Stomach smooth muscle (tissue), 2 donors: ENCODE measurements around the gene TUSC2.

Experiments used
- H3K27ac ChIP-seq: one replicate; pipeline ENCODE4 v1.7.0; 2013; ENCODE audit warnings: mild to moderate bottlenecking, low read length, inconsistent platforms
- H3K27me3 ChIP-seq, 2 donors: one replicate each; pipeline ENCODE4 v1.7.0; 2013; ENCODE audit warnings: low read length in 2 of 2; ENCODE audit not compliant: insufficient read depth in 2 of 2, control insufficient read depth in 1 of 2
- H3K36me3 ChIP-seq, 2 donors: one replicate each; pipeline ENCODE4 v1.7.0; 2013; ENCODE audit warnings: low read length in 2 of 2; ENCODE audit not compliant: control insufficient read depth in 2 of 2, insufficient read depth in 2 of 2
- H3K4me1 ChIP-seq: one replicate; pipeline ENCODE4 v1.7.0; 2013; ENCODE audit warnings: low read length; ENCODE audit not compliant: control insufficient read depth, insufficient read depth
- H3K4me3 ChIP-seq, 2 donors: one replicate each; pipeline ENCODE4 v1.7.0; 2013; ENCODE audit warnings: low read length in 2 of 2
- H3K9ac ChIP-seq, 2 donors: one replicate each; pipeline ENCODE4 v1.7.0; 2013; ENCODE audit warnings: low read length in 2 of 2, mild to moderate bottlenecking in 1 of 2
- H3K9me3 ChIP-seq, 2 donors: one replicate each; pipeline ENCODE4 v1.7.0; 2013; ENCODE audit warnings: low read length in 2 of 2; ENCODE audit not compliant: control insufficient read depth in 2 of 2
- donor health status: healthy.
- donor health status: Pancreatic carcinoma.

TUSC2 gene

DNA sequence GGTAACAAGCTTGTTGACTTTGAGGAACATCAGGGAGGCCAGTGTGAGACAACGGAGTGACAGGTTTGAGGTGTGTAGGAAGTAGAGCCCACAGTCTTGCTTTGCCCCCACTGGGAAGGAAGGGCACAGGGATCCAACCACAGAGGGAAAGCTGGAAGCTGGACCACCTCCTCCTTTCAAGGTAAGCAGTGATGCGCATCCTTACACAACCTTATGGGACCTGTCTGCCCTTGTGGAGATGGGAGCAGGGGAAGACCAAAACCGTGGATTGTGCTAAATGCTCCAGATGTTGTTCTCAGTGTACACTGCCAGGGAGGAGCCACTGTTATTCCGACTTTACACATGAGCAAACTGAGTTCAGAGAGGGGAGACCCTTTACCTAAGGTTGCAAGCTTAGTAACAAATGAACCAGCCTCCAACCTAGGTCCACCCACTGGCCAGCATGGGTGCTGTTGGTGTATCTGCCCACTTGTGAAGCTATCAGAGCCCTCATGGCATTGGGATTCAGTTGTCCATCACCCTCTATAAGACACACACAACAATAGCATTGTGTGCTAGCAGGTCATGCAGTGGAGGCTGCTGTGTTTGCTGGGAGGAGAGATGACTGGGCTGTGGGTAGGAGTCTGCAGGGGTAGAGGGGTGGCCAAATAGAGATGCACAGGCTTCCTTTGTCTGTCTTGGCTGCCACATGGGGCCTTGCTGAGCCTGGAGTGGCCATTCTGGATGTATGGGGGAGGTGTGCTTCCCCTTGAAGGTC is 49.7 kb downstream of the TUSC2 start:
- no peak overlapping the region for H3K4me3 ChIP-seq
- H3K4me1 ChIP-seq = peaks cover 27% of the 10 kb centered on the region
- no peak overlapping the region for H3K27ac ChIP-seq
- peak overlapping the region in 1 of 2 donors; percentile 36 for H3K9ac ChIP-seq
- H3K36me3 ChIP-seq = no peaks in the 10 kb centered on the region
- no peaks in the 10 kb centered on the region for H3K9me3 ChIP-seq
- H3K27me3 ChIP-seq = peaks cover 5 to 17% of the 10 kb centered on the region in 2 donors

DNA sequence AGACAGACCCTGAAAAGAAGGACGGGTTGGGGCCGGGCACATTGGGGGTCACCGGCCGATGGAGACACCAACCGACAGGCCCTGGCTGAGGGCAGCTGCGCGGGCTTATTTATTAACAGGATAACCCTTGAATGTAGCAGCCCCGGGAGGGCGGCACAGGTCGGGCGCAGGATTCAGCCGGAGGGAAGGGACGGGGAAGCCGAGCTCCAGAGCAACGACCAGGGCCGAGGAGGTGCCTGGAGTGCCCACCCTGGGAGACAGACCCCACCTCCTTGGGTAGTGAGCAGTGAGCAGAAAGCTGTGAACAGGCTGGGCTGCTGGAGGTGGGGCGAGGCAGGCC is 51.3 kb downstream of the TUSC2 start:
- Histone ChIP-seq H3K36me3 (no peaks in the 10 kb centered on the region), H3K27ac (no peak overlapping the region), H3K4me1 (peaks cover 32% of the 10 kb centered on the region), H3K9me3 (no peaks in the 10 kb centered on the region), H3K4me3 (no peak overlapping the region), H3K9ac (no peak overlapping the region), H3K27me3 (peaks cover 5 to 20% of the 10 kb centered on the region in 2 donors)

DNA sequence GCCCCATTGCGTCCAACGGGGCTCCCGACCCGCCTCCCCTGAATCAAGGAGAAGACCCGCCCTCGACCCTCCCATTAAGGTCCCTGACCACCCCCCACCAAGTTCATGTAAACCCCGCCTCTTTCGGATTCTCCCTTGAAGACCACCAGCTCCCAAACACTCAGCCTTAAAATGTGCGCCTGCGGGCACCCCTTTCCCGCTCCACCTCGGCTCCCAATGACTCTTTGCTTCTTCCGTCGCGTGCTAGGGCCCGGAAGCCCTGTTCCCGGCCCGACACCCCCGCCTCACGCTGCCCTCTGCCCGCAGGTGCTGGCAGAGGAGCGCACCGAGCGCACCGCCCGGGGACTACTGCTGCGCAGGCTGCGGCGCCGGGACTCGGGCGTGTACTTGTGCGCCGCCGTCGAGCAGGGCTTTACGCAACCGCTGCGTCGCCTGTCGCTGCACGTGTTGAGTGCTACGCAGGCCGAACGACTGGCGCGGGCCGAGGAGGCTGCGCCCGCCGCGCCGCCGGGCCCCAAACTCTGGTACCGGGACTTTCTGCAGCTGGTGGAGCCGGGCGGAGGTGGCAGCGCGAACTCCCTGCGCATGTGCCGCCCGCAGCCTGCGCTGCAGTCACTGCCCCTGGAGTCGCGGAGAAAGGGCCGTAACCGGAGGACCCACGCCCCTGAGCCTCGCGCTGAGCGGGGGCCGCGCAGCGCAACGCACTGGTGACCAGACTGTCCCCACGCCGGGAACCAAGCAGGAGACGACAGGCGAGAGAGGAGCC is 51.8 kb downstream of the TUSC2 start:
- Histone ChIP-seq H3K4me3 (no peak overlapping the region), H3K9me3 (no peaks in the 10 kb centered on the region), H3K27ac (no peak overlapping the region), H3K4me1 (peaks cover 32% of the 10 kb centered on the region), H3K27me3 (peaks cover 5 to 20% of the 10 kb centered on the region in 2 donors), H3K9ac (no peak overlapping the region), H3K36me3 (no peaks in the 10 kb centered on the region)

DNA sequence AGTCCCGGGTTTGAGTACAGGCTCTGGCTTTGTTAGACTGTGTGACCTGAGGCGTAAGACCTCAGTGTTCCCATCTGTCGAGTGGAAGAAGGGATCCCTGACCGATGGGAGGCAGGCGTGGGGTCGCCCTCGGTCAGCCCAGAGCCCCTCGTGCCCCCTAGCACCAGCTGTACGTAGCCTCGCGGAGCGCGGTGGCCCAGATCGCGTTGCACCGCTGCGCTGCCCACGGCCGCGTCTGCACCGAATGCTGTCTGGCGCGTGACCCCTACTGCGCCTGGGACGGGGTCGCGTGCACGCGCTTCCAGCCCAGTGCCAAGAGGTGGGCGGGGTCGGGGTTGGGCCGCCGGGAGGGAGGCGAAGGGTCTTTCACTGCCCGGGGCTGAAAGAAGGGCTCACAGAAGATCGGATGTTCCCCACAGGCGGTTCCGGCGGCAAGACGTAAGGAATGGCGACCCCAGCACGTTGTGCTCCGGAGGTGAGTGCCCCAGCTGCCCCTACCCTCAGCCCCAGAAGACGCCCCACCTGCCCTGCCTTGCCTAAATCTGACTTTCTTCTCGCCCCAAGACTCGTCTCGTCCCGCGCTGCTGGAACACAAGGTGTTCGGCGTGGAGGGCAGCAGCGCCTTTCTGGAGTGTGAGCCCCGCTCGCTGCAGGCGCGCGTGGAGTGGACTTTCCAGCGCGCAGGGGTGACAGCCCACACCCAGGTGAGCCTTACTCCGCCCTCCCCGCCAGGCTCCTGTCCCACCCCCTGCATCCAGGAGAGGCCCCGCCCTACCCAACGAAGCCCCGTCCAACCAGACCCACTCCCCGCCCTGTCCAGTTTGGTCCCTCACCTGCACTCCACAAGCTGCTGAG is 52.7 kb downstream of the TUSC2 start:
- H3K27ac ChIP-seq = no peak overlapping the region
- H3K27me3 ChIP-seq = peaks cover 5 to 20% of the 10 kb centered on the region in 2 donors
- no peak overlapping the region for H3K9ac ChIP-seq
- no peaks in the 10 kb centered on the region for H3K9me3 ChIP-seq
- H3K36me3 ChIP-seq = no peaks in the 10 kb centered on the region
- H3K4me3 ChIP-seq = no peak overlapping the region
- peaks cover 35% of the 10 kb centered on the region for H3K4me1 ChIP-seq
